Astrocyte of the spinal cord (primary cell): ENCODE results near the gene ARHGEF28.

Source experiments
- DNase-seq: peaks from one replicate; pipeline ENCODE4 v3.0.0; 2011; ENCODE audit warnings: low read depth, low spot score
- H3K4me3 ChIP-seq: 2 replicates; pipeline ENCODE4 v1.5.1; 2011; ENCODE audit warnings: low read depth, mild to moderate bottlenecking, low read length, moderate library complexity
- CTCF ChIP-seq: IDR thresholded peaks from 2 replicates; pipeline ENCODE4 v1.5.1; 2012; ENCODE audit warnings: low read depth, mild to moderate bottlenecking, low read length, inconsistent platforms
- in situ Hi-C: cut with HindIII; loops from 2 replicates; pipeline ENCODE4 v1.10.0; 2017; ENCODE audit warnings: low sequenced_read_pairs

Gene ARHGEF28

GRCh38 chr5:73851471-73852181, 225.6 kb downstream of the ARHGEF28 start:
- DNase-seq, result no peak
- H3K4me3 ChIP-seq, result no peak overlapping the region
- no peak for TF ChIP-seq CTCF
- in situ Hi-C loops, result no loop called here

DNA sequence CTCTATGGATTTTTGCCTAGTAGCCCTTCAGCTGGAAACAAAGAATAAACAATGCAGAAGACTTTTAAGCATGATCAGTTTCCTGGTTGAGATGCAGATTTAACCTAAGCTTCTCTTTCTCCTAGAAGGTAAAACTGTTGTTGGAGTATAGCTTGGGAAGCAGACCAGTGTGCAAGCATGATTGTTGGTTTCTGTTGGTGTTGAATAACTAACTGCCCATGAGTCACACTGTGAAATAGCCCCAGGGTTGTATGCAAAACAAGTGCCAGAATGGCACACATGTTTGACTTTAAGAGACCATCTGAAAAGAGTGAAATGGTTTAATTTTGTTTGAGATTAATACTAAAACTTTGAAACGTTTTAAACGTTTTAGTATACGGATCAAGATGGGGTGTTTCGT, 227.1 kb downstream of the ARHGEF28 start:
- no peak overlapping the region for H3K4me3 ChIP-seq
- TF ChIP-seq CTCF, result no peak
- in situ Hi-C loops, result no loop called here
- peak; percentile 52 for DNase-seq

DNA sequence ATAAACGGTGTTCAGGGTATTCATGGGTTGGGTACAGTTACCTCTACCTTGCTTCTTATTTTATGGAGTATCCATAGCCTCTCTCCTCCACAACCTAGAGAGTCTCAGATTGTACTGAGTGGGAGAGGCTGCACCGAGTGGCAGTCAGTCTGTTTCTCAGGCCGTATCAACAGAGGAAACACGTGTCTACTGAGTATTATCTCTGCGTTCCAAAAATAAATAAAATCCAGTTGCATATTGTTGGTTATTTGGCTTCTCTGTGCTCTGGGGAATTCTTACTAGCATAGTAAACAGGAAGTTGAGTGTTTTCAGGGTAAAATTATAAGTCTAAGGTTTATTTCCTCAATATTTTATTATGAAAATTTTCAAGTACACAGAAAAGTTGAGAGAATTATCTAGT, 231.0 kb downstream of the ARHGEF28 start:
- no peak for DNase-seq
- in situ Hi-C loops, result no loop called here
- no peak overlapping the region for H3K4me3 ChIP-seq
- TF ChIP-seq CTCF, result no peak

- in situ Hi-C loops, result no loop called here
- no peak for TF ChIP-seq CTCF
- H3K4me3 ChIP-seq, result no peak overlapping the region
- DNase-seq, result no peak
These were observed 231.4 kb downstream of the ARHGEF28 start for GRCh38 chr5:73857446-73857845.

DNA sequence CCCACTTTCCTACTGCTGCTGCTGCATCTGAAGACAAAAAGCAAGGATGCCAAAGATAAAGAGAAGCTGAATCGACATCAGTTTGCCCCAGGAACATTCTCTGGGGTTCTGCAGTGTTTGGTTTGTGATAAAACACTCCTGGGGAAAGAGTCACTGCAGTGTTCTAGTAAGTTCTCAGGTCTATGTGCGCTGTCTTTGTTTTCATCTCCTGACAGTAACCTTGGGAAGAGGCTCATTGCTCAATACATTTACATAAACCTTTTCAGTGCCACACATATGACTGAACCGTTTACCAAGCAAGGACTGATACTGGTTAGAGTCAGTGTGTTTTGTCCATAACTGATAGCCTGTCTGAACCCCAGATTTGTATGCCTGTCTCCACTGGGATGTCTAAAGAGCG, 232.1 kb downstream of the ARHGEF28 start:
- TF ChIP-seq CTCF, result no peak
- DNase-seq, result no peak
- no peak overlapping the region for H3K4me3 ChIP-seq
- in situ Hi-C loops, result no loop called here

DNA sequence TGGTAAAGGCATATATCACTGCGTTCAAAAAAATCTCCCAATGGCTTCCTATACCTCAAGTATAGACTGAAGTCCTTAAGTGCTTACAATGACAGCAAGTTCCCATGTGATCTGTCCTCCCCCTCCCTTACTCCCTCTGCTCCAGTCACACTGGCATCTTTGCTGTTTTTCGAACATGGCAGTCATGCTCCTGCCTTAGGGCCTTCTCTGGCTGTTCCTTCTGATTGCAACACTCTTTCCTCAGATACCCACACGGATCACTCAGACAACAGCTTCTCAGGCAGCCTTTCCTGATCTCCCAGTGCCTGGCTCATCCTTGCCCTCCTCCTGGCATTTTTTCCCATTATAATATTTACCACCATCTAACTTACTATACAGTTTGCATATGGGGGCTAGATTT, 232.8 kb downstream of the ARHGEF28 start:
- TF ChIP-seq CTCF, result no peak
- no peak overlapping the region for H3K4me3 ChIP-seq
- in situ Hi-C loops, result no loop called here
- no peak for DNase-seq

GRCh38 chr5:73859696-73860095, 233.7 kb downstream of the ARHGEF28 start:
- no peak for TF ChIP-seq CTCF
- no peak overlapping the region for H3K4me3 ChIP-seq
- DNase-seq, result no peak
- in situ Hi-C loops, result no loop called here
